ENCODE data around the gene CACNA1E. TPM values are rescaled to one million over a fixed set of nuclear protein-coding genes. Genes with fewer than 3 reads are reported as not detected.

The CACNA1E gene
- total RNA-seq, 1 donor from 2014 or later = not detected

DNA sequence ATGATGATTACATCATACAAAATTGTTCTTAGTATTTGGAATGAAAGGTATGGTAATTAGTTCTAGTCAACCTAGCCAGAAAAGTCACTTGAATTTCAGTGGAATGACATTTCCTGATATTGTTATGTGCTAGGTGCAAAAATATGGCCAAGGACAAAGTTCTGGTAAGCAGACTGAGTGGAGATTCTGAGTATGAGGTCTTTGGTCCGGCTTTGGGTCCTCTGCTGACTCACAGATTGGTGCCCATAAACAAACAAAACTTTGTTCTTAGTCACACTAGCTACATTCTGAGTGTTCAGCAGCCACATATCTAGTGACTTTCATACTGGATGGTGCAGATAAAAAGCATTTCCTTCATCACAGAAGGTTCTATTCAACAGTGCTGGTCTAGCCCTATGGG lies 372.1 kb downstream of the CACNA1E start:
- TF ChIP-seq, protein P1, sequence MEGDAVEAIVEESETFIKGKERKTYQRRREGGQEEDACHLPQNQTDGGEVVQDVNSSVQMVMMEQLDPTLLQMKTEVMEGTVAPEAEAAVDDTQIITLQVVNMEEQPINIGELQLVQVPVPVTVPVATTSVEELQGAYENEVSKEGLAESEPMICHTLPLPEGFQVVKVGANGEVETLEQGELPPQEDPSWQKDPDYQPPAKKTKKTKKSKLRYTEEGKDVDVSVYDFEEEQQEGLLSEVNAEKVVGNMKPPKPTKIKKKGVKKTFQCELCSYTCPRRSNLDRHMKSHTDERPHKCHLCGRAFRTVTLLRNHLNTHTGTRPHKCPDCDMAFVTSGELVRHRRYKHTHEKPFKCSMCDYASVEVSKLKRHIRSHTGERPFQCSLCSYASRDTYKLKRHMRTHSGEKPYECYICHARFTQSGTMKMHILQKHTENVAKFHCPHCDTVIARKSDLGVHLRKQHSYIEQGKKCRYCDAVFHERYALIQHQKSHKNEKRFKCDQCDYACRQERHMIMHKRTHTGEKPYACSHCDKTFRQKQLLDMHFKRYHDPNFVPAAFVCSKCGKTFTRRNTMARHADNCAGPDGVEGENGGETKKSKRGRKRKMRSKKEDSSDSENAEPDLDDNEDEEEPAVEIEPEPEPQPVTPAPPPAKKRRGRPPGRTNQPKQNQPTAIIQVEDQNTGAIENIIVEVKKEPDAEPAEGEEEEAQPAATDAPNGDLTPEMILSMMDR (IDR thresholded peaks at IDR 0.05) = no peak
- no peak overlapping the region for H3K4me3 Mint-ChIP-seq (ENCODE audit: unreplicated experiment)
- H3K27me3 Mint-ChIP-seq (ENCODE audit: unreplicated experiment) = no peaks in the 10 kb centered on the region
- H3K27ac Mint-ChIP-seq (ENCODE audit: unreplicated experiment) = no peak overlapping the region
- H3K36me3 Mint-ChIP-seq (ENCODE audit: unreplicated experiment) = no peaks in the 10 kb centered on the region
- H3K9me3 Mint-ChIP-seq (ENCODE audit: unreplicated experiment) = peaks cover 20% of the 10 kb centered on the region
- no peaks in the 10 kb centered on the region for H3K4me1 Mint-ChIP-seq (ENCODE audit: unreplicated experiment)
- DNase-seq (ENCODE audit: extremely low spot score, unreplicated experiment) = no peak
